ENCODE data around the gene EXOSC1.

- TF ChIP-seq, protein P1, sequence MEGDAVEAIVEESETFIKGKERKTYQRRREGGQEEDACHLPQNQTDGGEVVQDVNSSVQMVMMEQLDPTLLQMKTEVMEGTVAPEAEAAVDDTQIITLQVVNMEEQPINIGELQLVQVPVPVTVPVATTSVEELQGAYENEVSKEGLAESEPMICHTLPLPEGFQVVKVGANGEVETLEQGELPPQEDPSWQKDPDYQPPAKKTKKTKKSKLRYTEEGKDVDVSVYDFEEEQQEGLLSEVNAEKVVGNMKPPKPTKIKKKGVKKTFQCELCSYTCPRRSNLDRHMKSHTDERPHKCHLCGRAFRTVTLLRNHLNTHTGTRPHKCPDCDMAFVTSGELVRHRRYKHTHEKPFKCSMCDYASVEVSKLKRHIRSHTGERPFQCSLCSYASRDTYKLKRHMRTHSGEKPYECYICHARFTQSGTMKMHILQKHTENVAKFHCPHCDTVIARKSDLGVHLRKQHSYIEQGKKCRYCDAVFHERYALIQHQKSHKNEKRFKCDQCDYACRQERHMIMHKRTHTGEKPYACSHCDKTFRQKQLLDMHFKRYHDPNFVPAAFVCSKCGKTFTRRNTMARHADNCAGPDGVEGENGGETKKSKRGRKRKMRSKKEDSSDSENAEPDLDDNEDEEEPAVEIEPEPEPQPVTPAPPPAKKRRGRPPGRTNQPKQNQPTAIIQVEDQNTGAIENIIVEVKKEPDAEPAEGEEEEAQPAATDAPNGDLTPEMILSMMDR (IDR thresholded peaks at IDR 0.05; ENCODE audit: insufficient read depth, low read length, poor library complexity, severe bottlenecking) = no peak
- TF ChIP-seq EZH2phosphoT487 (conservative IDR thresholded peaks at IDR 0.05; ENCODE audit: low read length) = no peak
Observed at GRCh38 chr10:97494151-97494550, 48.3 kb upstream of the EXOSC1 start.
